CD14-positive monocyte (primary cell): ENCODE results near the gene PCDH1. TPM values are rescaled to one million over a fixed set of nuclear protein-coding genes. Genes with fewer than 3 reads are reported as not detected.

ENCODE experiments used
- DNase-seq, 3 donors: peaks; one replicate each; pipeline ENCODE4 v3.0.0-alpha.2; 2011 to 2022
- H2AFZ ChIP-seq: 2 replicates; pipeline ENCODE4 v1.6.0; 2012; ENCODE audit warnings: mild to moderate bottlenecking, low read depth, low read length, inconsistent platforms; ENCODE audit not compliant: insufficient read depth, poor library complexity, severe bottlenecking
- H3K27ac ChIP-seq, 2 donors: 1 replicate in 1 of 2; 2 replicates in 1 of 2; pipeline ENCODE4 v1.5.1; 2012 to 2013; ENCODE audit warnings: low read length in 2 of 2, control low read depth in 1 of 2, inconsistent platforms in 1 of 2, low read depth in 1 of 2, mild to moderate bottlenecking in 1 of 2
- H3K27me3 ChIP-seq, 2 donors: one replicate each; pipeline versions ENCODE4 v1.6.0 to v1.6.1; 2011 to 2013; ENCODE audit warnings: low read length in 2 of 2; ENCODE audit not compliant: control insufficient read depth in 2 of 2, insufficient read depth in 2 of 2
- H3K36me3 ChIP-seq, 2 donors: replicated peaks in 1 of 2; 1 replicate in 1 of 2; 2 replicates in 1 of 2; pipeline versions ENCODE4 v1.5.1 to v1.6.1; 2012 to 2013; ENCODE audit warnings: low read length in 2 of 2, control low read depth in 1 of 2, inconsistent platforms in 1 of 2, mild to moderate bottlenecking in 1 of 2; ENCODE audit not compliant: insufficient read depth in 2 of 2, control insufficient read depth in 1 of 2
- H3K4me1 ChIP-seq, 2 donors: 1 replicate in 1 of 2; 2 replicates in 1 of 2; pipeline versions ENCODE4 v1.5.1 to v1.6.1; 2012 to 2013; ENCODE audit warnings: low read length in 2 of 2, control low read depth in 1 of 2, inconsistent platforms in 1 of 2, mild to moderate bottlenecking in 1 of 2, moderate library complexity in 1 of 2; ENCODE audit not compliant: insufficient read depth in 2 of 2, control insufficient read depth in 1 of 2
- H3K4me2 ChIP-seq: replicated peaks from 2 replicates; pipeline ENCODE3; 2012; ENCODE audit warnings: low read length, moderate library complexity, mild to moderate bottlenecking; ENCODE audit not compliant: poor library complexity, severe bottlenecking; ENCODE audit errors: extremely low read depth
- H3K4me3 ChIP-seq, 3 experiments: fragments of 200-600 bp in 1 of 3; sonication (generic) in 1 of 3; replicated peaks in 1 of 3; 1 replicate in 2 of 3; 2 replicates in 1 of 3; pipeline ENCODE4 v1.5.1; 2011 to 2013; ENCODE audit warnings: low read length in 3 of 3, mild to moderate bottlenecking in 3 of 3, control low read depth in 2 of 3, low read depth in 2 of 3, inconsistent platforms in 1 of 3, moderate library complexity in 1 of 3
- H3K79me2 ChIP-seq: 2 replicates; pipeline ENCODE4 v1.6.0; 2012; ENCODE audit warnings: mild to moderate bottlenecking, control low read depth, inconsistent platforms, low read length, moderate library complexity; ENCODE audit not compliant: insufficient read depth
- H3K9ac ChIP-seq: 2 replicates; pipeline ENCODE4 v1.6.0; 2017; ENCODE audit warnings: low read length, mild to moderate bottlenecking; ENCODE audit not compliant: insufficient read depth, poor library complexity, severe bottlenecking
- H3K9me3 ChIP-seq, 2 donors: replicated peaks in 1 of 2; 1 replicate in 1 of 2; 2 replicates in 1 of 2; pipeline versions ENCODE4 v1.5.1 to v1.6.1; 2012 to 2013; ENCODE audit warnings: low read length in 2 of 2, control low read depth in 1 of 2; ENCODE audit not compliant: control insufficient read depth in 1 of 2, insufficient read depth in 1 of 2
- H4K20me1 ChIP-seq: 2 replicates; pipeline ENCODE4 v1.6.0; 2012; ENCODE audit warnings: mild to moderate bottlenecking, low read length, control low read depth, moderate library complexity; ENCODE audit not compliant: insufficient read depth
- H3K27ac Mint-ChIP-seq, 7 donors: one replicate each; pipeline ENCODE4 v1.8.0; 2020; ENCODE audit warnings: mild to moderate bottlenecking in 7 of 7, mixed read lengths in 7 of 7, moderate library complexity in 6 of 7, inconsistent platforms in 2 of 7
- H3K27me3 Mint-ChIP-seq, 3 donors: one replicate each; pipeline ENCODE4 v1.8.0; 2021 to 2022; ENCODE audit warnings: low read depth in 3 of 3, mild to moderate bottlenecking in 3 of 3, mixed read lengths in 3 of 3, moderate library complexity in 3 of 3, inconsistent platforms in 1 of 3
- H3K36me3 Mint-ChIP-seq, 2 donors: one replicate each; pipeline ENCODE4 v1.8.0; 2020; ENCODE audit warnings: mixed read lengths in 2 of 2, inconsistent platforms in 1 of 2, mild to moderate bottlenecking in 1 of 2
- H3K4me1 Mint-ChIP-seq: one replicate; pipeline ENCODE4 v1.8.0; 2020; ENCODE audit warnings: mild to moderate bottlenecking, mixed read lengths
- H3K4me3 Mint-ChIP-seq, 2 donors: one replicate each; pipeline ENCODE4 v1.8.0; 2020; ENCODE audit warnings: mild to moderate bottlenecking in 2 of 2, mixed read lengths in 2 of 2, moderate library complexity in 1 of 2
- H3K9me3 Mint-ChIP-seq, 7 donors: one replicate each; pipeline ENCODE4 v1.8.0; 2020 to 2022; ENCODE audit warnings: mixed read lengths in 7 of 7, mild to moderate bottlenecking in 6 of 7, moderate library complexity in 6 of 7, inconsistent platforms in 2 of 7
- CTCF ChIP-seq: fragments of 200-600 bp; IDR thresholded peaks from one replicate; pipeline ENCODE4 v1.8.0; 2022; ENCODE audit warnings: antibody characterized with exemption, mild to moderate bottlenecking
- WGBS: methylation state at CpG from one replicate; pipeline ENCODE4 v1.1.5; 2013; ENCODE audit warnings: missing lambda C conversion rate; ENCODE audit not compliant: insufficient coverage; 5-methylcytosine and 5-hydroxymethylcytosine counted together
- intact Hi-C, 2 donors: fragments of 100-400 bp; cut with micrococcal nuclease; formaldehyde crosslinking; loops; one replicate each; pipeline versions ENCODE4 v1.15.0 to v1.15.1; 2023
- polyA plus RNA-seq, 3 donors: library from polyadenylated mRNA; depleted of rRNA in 1 of 3; unstranded in 2 of 3; stranded (reverse) in 1 of 3; fragments of 300-500 nt in 2 of 3; fragments of >200 nt in 1 of 3; fragmentation: Illumina TruSeq in 2 of 3; gene quantifications; 1 replicate in 2 of 3; 2 replicates in 1 of 3; pipeline ENCODE4 v1.2.3, GENCODE V29; 2012 to 2021

Gene PCDH1
- polyA plus RNA-seq, 3 donors, result not detected

GRCh38 chr5:141869040-141869439, 9.2 kb downstream of the PCDH1 start:
- intact Hi-C loops, result no loop called here
- no peaks in the 10 kb centered on the region for H3K36me3 ChIP-seq
- H3K4me1 Mint-ChIP-seq, result no peaks in the 10 kb centered on the region
- no peak overlapping the region for H3K9ac ChIP-seq
- WGBS, result 93% methylated on average over 14 of the region's 14 CpGs
- H3K27me3 ChIP-seq, result peaks cover 7 to 30% of the 10 kb centered on the region in 2 donors
- no peaks in the 10 kb centered on the region for H4K20me1 ChIP-seq
- no peak overlapping the region for H3K4me3 ChIP-seq
- no peaks in the 10 kb centered on the region for H3K9me3 Mint-ChIP-seq
- TF ChIP-seq CTCF, result no peak
- no peak overlapping the region for H2AFZ ChIP-seq
- no peak overlapping the region for H3K27ac ChIP-seq
- H3K4me3 Mint-ChIP-seq, result no peak overlapping the region
- no peaks in the 10 kb centered on the region for H3K79me2 ChIP-seq
- H3K4me2 ChIP-seq, result no peak overlapping the region
- no peaks in the 10 kb centered on the region for H3K4me1 ChIP-seq
- no peak overlapping the region for H3K27ac Mint-ChIP-seq
- H3K36me3 Mint-ChIP-seq, result no peaks in the 10 kb centered on the region
- DNase-seq, result no peak
- peaks cover 0 to under 1% of the 10 kb centered on the region in 2 donors for H3K9me3 ChIP-seq
- H3K27me3 Mint-ChIP-seq, result peaks cover 34 to 42% (median 36%) of the 10 kb centered on the region in 3 donors

GRCh38 chr5:141868541-141868940, 9.7 kb downstream of the PCDH1 start:
- no peak overlapping the region for H3K4me2 ChIP-seq
- no peak overlapping the region for H3K4me3 ChIP-seq
- peaks cover 3 to 25% of the 10 kb centered on the region in 2 donors for H3K27me3 ChIP-seq
- no peaks in the 10 kb centered on the region for H3K79me2 ChIP-seq
- no peak overlapping the region for H2AFZ ChIP-seq
- no peak overlapping the region for H3K27ac Mint-ChIP-seq
- no peak overlapping the region for H3K4me3 Mint-ChIP-seq
- DNase-seq, result no peak
- no peaks in the 10 kb centered on the region for H3K4me1 Mint-ChIP-seq
- TF ChIP-seq CTCF, result no peak
- intact Hi-C loops, result no loop called here
- H3K4me1 ChIP-seq, result no peaks in the 10 kb centered on the region
- no peaks in the 10 kb centered on the region for H3K9me3 Mint-ChIP-seq
- 95% methylated on average over 16 of the region's 16 CpGs for WGBS
- H3K9ac ChIP-seq, result no peak overlapping the region
- peaks cover 29 to 37% (median 31%) of the 10 kb centered on the region in 3 donors for H3K27me3 Mint-ChIP-seq
- H3K36me3 ChIP-seq, result no peaks in the 10 kb centered on the region
- no peaks in the 10 kb centered on the region for H4K20me1 ChIP-seq
- no peaks in the 10 kb centered on the region for H3K36me3 Mint-ChIP-seq
- no peaks in the 10 kb centered on the region for H3K9me3 ChIP-seq
- no peak overlapping the region for H3K27ac ChIP-seq
